Activated CD4-positive, alpha-beta memory T cell treated with anti-CD3 and anti-CD28 coated beads, Interleukin-2, amount 10 ng/mL, durations not matched to agents 7 days and 5 days (primary cell): ENCODE measurements around the gene EEF1A2. TPM values are rescaled to one million over a fixed set of nuclear protein-coding genes. Genes with fewer than 3 reads are reported as not detected.

Experiments
- CTCF ChIA-PET: fragments of 350-600 bp; sonication (Branson Sonifier 250); formaldehyde crosslinking; loops from one replicate; lab custom pipeline; 2021; ENCODE audit warnings: antibody characterized with exemption, inconsistent platforms; lab: Charles Lee
- POLR2A ChIA-PET: fragments of 350-600 bp; sonication (Branson Sonifier 250); formaldehyde crosslinking; loops from one replicate; lab custom pipeline; 2021; ENCODE audit warnings: antibody characterized with exemption; lab: Charles Lee
- DNase-seq: peaks from one replicate; pipeline ENCODE4 v3.0.0-alpha.2; 2020
- H3K27ac Mint-ChIP-seq: one replicate; pipeline ENCODE4 v1.8.0; 2021; ENCODE audit warnings: mild to moderate bottlenecking, mixed read lengths
- H3K27me3 Mint-ChIP-seq: one replicate; pipeline ENCODE4 v1.8.0; 2021; ENCODE audit warnings: mixed read lengths
- H3K36me3 Mint-ChIP-seq: one replicate; pipeline ENCODE4 v1.8.0; 2021; ENCODE audit warnings: low read depth, mixed read lengths
- H3K4me1 Mint-ChIP-seq: one replicate; pipeline ENCODE4 v1.8.0; 2021; ENCODE audit warnings: mixed read lengths
- H3K4me3 Mint-ChIP-seq: one replicate; pipeline ENCODE4 v1.8.0; 2021; ENCODE audit warnings: mild to moderate bottlenecking, mixed read lengths
- H3K9me3 Mint-ChIP-seq: one replicate; pipeline ENCODE4 v1.8.0; 2021; ENCODE audit warnings: mixed read lengths
- total RNA-seq, 2 experiments: library from RNA; stranded (reverse); gene quantifications; one replicate each; pipeline ENCODE4 v1.2.3, GENCODE V29; 2021

Gene EEF1A2
- total RNA-seq, 2 experiments from 2014 or later = 2.0 to 2.6 TPM

DNA sequence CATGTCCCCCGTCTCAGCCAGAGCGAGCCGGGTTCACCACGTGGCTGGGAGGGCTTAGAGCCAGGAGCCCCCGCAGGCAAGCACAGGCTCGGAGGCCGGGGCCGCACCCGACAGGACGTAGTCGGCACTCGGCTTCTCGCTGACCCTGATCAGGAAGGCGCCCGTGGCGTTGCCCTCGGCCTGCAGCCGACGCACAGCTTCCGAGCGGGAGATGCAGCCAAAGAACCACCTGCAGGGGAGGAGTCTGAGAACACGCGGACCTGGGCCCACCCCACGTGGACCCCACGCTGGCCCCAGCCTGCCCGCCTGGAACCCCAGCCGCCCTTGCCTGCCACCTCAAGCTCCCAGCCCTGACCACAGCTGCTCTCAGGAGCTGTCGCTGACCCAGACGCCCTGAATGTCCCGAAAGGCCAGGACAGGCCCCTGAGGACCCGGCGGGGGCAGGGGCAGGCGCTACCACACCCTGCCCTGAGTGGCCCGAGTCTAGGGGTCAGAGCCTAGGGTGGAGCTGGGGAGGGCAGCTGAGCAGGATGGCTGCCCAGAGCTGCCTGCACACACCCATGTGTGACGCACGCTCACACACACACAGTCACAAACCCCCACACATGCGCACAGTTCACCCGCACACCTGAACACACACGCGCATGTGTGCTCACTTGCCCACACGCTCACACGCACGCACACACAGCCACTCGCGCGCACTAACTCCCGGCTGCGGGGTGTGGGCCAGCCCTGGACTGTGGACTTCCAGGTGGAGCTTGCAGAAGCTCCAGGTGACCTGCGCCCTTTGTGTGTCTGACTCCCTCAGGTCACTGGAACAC is 36.2 kb upstream of the EEF1A2 start:
- Mint-ChIP-seq H3K9me3 (no peaks in the 10 kb centered on the region), H3K36me3 (no peaks in the 10 kb centered on the region), H3K4me1 (peaks cover 27% of the 10 kb centered on the region), H3K4me3 (no peak overlapping the region), H3K27ac (no peak overlapping the region), H3K27me3 (peaks cover 5% of the 10 kb centered on the region)
- DNase-seq = no peak
- ChIA-PET POLR2A (interaction anchor here (6.7 kb wide), 1 partner anchor 13 kb away, joined by 136 read pairs; the partner anchor contains the start of gene PPDPF), CTCF (interaction anchor here (0.7 kb wide), 1 partner anchor 39 kb away, joined by 4 read pairs; no protein-coding TSS in a partner anchor)

DNA sequence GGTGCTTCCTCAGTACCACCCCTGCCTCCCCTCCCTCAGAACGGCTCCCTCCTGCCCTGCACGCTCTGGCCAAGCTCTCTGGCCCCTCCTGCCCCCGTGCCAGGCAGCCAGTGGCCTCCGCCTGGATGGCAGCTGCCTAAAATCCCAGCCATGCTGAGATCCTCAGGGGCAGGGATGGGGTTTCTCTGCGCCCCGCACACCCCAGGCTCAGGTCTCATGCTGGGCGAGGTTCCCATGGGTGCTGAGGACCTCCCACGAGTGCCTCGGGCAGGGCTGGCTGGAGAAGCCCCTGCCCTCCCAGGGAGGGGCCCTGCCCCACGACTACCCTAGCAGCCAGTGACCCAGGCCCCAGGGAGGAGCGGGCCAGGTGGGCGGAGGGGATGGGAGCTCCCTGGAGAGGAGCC is 35.5 kb upstream of the EEF1A2 start:
- Mint-ChIP-seq H3K36me3 (no peaks in the 10 kb centered on the region), H3K9me3 (no peaks in the 10 kb centered on the region), H3K27me3 (peaks cover 5% of the 10 kb centered on the region), H3K4me3 (no peak overlapping the region), H3K27ac (no peak overlapping the region), H3K4me1 (peaks cover 27% of the 10 kb centered on the region)
- CTCF ChIA-PET = no interaction called here
- no peak for DNase-seq
- POLR2A ChIA-PET = interaction anchor here (6.7 kb wide), 1 partner anchor 12 kb away, joined by 136 read pairs; the partner anchor contains the start of gene PPDPF

DNA sequence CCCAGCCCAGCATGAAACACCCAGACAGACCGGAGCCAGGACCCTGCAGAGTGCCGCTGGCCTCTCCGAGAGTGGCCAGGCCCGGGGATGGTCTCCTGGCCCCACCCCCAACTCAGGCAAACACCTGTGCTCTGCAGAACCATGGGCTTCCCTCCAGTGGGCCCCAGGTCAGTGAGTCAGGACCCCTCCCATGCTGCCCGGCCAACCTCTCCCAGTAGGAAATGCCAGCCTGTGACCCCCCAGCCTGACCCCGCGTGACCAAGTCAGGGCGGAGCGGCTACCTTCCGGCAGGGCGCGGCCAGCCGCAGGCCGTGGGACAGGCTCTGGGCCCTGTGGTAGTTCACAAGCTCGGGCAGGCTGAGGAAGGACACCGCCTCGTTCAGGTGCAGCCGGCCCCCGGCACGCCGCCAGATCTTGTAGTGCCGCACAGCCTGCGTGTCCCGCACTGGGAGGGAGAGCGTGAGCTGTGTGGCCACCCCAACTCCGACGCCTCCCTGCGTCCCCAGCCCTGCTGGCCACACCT is 35.0 kb upstream of the EEF1A2 start:
- CTCF ChIA-PET = no interaction called here
- H3K27ac Mint-ChIP-seq = no peak overlapping the region
- H3K9me3 Mint-ChIP-seq = no peaks in the 10 kb centered on the region
- no peak overlapping the region for H3K4me3 Mint-ChIP-seq
- H3K27me3 Mint-ChIP-seq = peaks cover 8% of the 10 kb centered on the region
- no peak for DNase-seq
- H3K4me1 Mint-ChIP-seq = peaks cover 25% of the 10 kb centered on the region
- no peaks in the 10 kb centered on the region for H3K36me3 Mint-ChIP-seq
- POLR2A ChIA-PET = interaction anchor here (6.7 kb wide), 1 partner anchor 11 kb away, joined by 136 read pairs; the partner anchor contains the start of gene PPDPF

DNA sequence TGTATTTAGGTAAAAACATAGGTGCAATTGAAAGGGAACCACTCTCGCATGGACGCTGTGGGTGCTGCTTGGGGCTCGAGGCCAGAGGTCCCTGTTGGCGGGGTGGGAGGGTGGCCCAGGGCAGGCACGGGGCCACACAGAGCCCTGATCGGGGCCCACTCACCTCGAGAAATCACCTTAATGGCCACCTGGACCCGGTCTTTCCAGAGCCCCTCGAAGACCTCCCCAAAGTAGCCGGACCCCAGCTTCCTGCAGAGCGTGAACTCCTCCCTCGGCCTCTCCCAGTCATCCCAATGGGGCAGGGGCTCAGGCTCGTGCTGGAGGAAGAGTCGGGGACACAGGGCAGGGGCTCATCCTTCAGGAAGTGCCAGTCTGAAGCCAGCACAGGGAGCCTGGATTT is 34.5 kb upstream of the EEF1A2 start:
- H3K27me3 Mint-ChIP-seq = peaks cover 13% of the 10 kb centered on the region
- no peak for DNase-seq
- CTCF ChIA-PET = no interaction called here
- H3K4me1 Mint-ChIP-seq = peaks cover 26% of the 10 kb centered on the region
- POLR2A ChIA-PET = interaction anchor here (6.7 kb wide), 1 partner anchor 11 kb away, joined by 136 read pairs; the partner anchor contains the start of gene PPDPF
- no peaks in the 10 kb centered on the region for H3K9me3 Mint-ChIP-seq
- H3K36me3 Mint-ChIP-seq = no peaks in the 10 kb centered on the region
- no peak overlapping the region for H3K27ac Mint-ChIP-seq
- H3K4me3 Mint-ChIP-seq = no peak overlapping the region

DNA sequence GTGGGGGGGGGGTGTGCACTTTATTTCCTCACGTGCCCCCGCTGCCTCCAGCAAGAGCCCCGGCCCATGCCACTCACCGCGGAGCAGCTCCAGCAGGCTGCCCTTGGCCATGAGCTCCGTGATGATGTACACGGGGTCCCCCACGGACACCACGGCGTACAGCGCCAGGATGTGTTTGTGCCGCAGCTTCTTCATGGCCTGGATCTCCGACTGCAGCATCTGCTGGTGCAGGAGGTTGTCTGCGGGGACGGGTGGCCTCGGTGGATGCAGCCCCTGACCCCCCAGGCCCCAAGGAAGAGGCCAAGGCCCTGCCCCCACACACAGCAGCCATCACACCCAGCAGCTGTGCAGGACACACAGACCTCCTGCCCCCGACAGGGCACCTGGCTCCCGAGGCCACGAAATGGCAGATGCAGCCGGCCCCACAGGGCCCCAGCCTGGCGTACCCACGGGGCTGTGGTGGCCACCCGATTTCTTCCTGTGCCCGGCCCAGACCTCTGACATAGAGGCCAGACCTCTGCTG is 33.6 kb upstream of the EEF1A2 start:
- Mint-ChIP-seq H3K4me3 (no peak overlapping the region), H3K27me3 (peaks cover 19% of the 10 kb centered on the region), H3K4me1 (peaks cover 24% of the 10 kb centered on the region), H3K27ac (no peak overlapping the region), H3K9me3 (no peaks in the 10 kb centered on the region), H3K36me3 (no peaks in the 10 kb centered on the region)
- CTCF ChIA-PET = no interaction called here
- POLR2A ChIA-PET = interaction anchor here (0.8 to 1.6 kb wide), 2 partner anchors 9 to 11 kb away, joined by 3 to 16 read pairs; partner anchors contain the start of gene PPDPF
- DNase-seq = no peak

DNA sequence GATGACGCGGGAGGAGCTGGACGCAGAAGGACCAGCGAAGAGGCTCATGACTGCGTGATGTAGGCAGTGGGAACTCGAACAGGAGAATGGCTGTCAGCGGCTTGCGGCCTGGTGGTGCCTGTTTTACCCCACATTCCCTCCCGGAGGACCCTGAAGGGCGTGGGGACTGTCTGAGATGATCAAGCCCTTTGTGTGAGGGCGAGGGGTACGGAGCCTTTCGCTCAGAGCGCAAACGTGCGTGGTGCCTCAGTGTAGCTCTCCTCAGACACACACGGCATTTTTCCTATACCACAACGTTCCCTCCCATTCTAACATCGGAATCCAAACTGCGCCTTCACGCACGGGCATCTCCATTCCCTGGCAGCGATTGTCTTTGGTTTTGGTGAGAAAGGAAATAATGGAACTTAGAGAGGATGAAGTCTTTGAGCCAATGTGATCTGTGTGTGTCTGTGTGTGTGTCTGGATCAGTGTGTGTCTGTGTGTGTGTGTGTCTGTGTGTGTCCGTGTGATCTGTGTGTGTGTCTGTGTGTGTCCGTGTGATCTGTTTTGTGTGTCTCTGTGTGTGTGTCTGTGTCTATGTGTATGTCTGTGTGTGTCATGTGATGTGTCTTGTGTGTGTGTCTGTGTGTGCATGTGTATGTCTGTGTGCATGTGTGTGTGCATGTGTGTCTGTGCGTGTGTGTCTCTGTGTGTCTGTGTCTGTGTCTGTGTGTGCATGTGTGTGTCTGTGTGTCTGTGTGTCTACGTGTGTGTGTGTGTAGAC is 33.0 kb upstream of the EEF1A2 start:
- CTCF ChIA-PET = no interaction called here
- POLR2A ChIA-PET = interaction anchor here (0.8 to 1.6 kb wide), 2 partner anchors 9 to 11 kb away, joined by 3 to 16 read pairs; partner anchors contain the start of gene PPDPF
- Mint-ChIP-seq H3K4me1 (peaks cover 20% of the 10 kb centered on the region), H3K27me3 (peaks cover 23% of the 10 kb centered on the region), H3K4me3 (no peak overlapping the region), H3K36me3 (no peaks in the 10 kb centered on the region), H3K27ac (no peak overlapping the region), H3K9me3 (no peaks in the 10 kb centered on the region)
- no peak for DNase-seq

DNA sequence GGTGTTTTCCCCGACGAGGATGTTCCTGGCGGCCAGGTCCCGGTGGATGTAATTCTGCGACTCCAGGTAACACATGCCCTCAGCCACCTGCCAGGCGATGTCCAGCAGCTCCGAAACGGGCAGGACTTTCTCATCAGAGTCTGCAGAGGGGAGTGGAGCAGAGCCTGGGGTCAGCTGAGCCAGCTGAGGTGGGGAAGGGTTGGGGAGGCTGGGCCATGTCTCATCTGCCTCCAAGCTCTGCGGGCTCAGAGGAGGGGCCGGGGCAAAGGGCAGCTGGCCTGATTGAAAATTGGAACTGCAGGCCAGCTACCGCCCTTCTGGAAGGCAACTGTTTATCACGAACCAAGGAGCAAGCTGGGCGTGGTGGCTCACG is 31.9 kb upstream of the EEF1A2 start:
- H3K27me3 Mint-ChIP-seq = peaks cover 23% of the 10 kb centered on the region
- H3K36me3 Mint-ChIP-seq = no peaks in the 10 kb centered on the region
- no peak overlapping the region for H3K4me3 Mint-ChIP-seq
- ChIA-PET POLR2A (interaction anchor here (2.7 kb wide), 1 partner anchor 10 kb away, joined by 26 read pairs; the partner anchor contains the start of gene PPDPF), CTCF (no interaction called here)
- peaks cover 12% of the 10 kb centered on the region for H3K4me1 Mint-ChIP-seq
- no peak for DNase-seq
- no peak overlapping the region for H3K27ac Mint-ChIP-seq
- no peaks in the 10 kb centered on the region for H3K9me3 Mint-ChIP-seq

DNA sequence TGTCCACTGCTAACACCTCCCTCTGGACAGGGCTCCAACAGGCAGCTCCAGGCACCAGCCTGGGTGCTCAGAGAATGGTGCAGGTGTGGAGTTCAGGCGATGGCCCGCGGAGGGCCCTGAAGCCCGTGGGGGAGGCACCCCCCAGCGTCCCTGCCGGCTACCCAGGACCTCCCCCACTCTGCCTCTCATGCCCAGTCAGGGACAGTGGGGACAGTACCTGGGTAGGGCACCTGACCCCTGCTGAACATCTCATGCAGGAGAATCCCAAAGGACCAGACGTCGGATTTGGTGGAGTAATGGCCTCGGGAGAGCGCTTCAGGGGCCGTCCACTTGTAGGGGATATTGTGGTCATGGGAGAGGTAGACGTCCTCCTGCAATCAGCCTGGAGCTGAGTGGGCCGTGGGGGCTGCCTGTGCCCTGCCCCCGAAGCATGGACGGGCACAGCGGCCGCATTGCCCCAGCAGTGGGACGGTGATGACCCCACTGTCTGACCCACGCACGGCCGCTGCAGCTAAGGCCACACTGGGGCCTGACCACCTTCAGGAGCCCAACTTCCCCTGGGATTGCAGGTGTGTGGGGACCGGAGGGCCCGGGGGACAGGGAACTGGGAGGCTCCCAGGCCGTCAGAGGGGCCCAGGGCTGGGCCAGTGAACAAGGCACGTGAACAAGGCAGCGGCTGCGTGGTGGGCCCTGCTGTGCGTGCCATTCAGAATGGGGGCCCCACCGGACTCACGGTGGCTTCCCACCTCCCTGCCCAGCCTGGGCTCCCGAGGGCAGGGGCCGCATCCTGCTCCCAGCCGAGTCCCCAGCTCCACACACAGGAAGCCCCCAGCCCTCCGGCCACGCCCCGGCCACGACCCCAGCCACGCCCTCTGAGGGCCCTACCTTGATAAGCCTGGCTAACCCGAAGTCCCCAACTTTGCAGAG is 31.2 kb upstream of the EEF1A2 start:
- Mint-ChIP-seq H3K4me1 (peaks cover 9% of the 10 kb centered on the region), H3K4me3 (no peak overlapping the region), H3K9me3 (no peaks in the 10 kb centered on the region), H3K27me3 (peaks cover 23% of the 10 kb centered on the region), H3K36me3 (no peaks in the 10 kb centered on the region), H3K27ac (no peak overlapping the region)
- ChIA-PET POLR2A (interaction anchor here (1.8 to 2.7 kb wide), 3 partner anchors 8 to 37 kb away, joined by 4 to 26 read pairs (median 7); partner anchors contain the start of gene PPDPF), CTCF (no interaction called here)
- no peak for DNase-seq

DNA sequence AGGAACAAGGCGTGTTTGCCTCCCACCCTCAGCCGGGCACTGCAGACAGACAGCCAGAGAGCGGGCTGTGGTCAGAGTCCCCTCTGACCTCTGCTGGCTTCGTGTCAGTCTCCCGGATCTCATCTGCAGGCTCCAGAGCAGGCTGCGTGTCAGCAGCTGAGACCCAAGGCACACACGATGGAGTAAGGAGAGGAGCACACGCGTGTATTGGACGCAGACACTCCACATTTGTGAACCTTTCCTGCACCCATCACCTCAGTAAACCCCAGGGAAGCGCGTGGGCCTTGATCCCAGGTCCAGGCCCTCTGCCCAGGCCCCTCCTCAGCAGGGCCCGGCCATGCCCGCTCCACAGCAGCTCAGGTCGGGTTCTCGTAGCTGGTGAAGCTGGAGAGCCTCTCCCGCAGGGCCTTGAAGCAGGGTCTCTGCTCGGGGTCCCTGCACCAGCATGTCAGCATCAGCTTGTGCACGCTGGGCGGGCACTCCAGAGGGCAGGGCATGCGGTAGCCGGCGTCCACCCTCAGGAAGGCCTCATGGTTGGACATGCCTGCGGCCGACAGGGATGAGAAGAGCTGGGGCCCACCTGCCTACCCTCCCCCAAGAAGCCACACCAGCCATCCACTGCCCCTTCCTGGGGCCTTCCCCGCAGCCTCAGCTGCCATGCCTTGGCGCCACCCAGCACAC is 30.4 kb upstream of the EEF1A2 start:
- H3K27me3 Mint-ChIP-seq = peaks cover 23% of the 10 kb centered on the region
- no peak overlapping the region for H3K4me3 Mint-ChIP-seq
- ChIA-PET POLR2A (interaction anchor here (1.8 to 2.7 kb wide), 3 partner anchors 8 to 38 kb away, joined by 4 to 26 read pairs (median 7); partner anchors contain the start of gene PPDPF), CTCF (interaction anchor here (1.6 kb wide), 1 partner anchor 9 kb away, joined by 7 read pairs; the partner anchor contains the start of gene PTK6)
- peaks cover 11% of the 10 kb centered on the region for H3K4me1 Mint-ChIP-seq
- no peak for DNase-seq
- H3K9me3 Mint-ChIP-seq = no peaks in the 10 kb centered on the region
- no peak overlapping the region for H3K27ac Mint-ChIP-seq
- peaks cover 3% of the 10 kb centered on the region for H3K36me3 Mint-ChIP-seq

DNA sequence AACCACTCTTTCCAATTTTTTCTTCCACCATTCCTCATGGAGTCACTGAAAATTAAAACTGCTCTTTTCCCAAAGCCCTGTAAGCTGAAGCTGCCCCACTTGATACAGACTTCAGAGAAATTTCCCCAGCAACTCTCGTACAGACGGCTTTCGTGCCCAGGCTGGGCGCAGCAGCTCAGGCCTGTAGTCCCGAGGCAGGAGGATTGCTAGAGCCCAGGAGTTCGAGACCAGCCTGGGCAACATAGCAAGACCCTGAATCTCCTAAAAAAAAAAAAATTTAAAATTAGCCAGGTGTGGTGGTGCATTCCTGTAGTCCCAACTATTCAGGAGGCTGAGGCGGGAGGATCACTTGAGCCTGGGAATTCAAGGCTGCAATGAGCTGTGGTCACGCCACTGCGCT is 28.3 kb upstream of the EEF1A2 start:
- Mint-ChIP-seq H3K9me3 (peaks cover 2% of the 10 kb centered on the region), H3K36me3 (peaks cover 23% of the 10 kb centered on the region), H3K27ac (no peak overlapping the region), H3K27me3 (peaks cover 22% of the 10 kb centered on the region), H3K4me1 (peaks cover 16% of the 10 kb centered on the region), H3K4me3 (no peak overlapping the region)
- POLR2A ChIA-PET = interaction anchor here (1.0 kb wide), 1 partner anchor 224 kb away, joined by 3 read pairs; no protein-coding TSS in a partner anchor
- DNase-seq = no peak
- CTCF ChIA-PET = no interaction called here

DNA sequence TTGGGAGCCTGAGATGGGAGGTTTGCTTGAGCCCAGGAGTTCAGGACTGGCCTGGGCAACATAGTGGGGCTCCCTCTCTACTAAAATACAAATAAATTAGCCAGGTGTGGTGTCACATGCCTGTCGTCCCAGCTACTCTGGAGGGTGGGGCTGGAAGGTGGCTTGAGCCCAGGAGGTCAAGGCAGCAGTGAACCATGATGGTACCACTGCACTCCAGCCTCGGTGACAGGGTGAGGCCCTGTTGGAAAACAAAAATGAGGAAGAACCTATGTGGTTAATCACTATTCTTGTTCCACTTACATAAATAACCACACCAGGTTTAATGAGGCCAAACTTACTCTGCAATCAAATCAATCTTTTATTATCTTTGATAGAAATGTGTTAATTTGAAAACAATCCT is 27.1 kb upstream of the EEF1A2 start:
- Mint-ChIP-seq H3K27ac (no peak overlapping the region), H3K27me3 (peaks cover 18% of the 10 kb centered on the region), H3K36me3 (peaks cover 27% of the 10 kb centered on the region), H3K4me3 (no peak overlapping the region), H3K9me3 (peaks cover 2% of the 10 kb centered on the region), H3K4me1 (peaks cover 16% of the 10 kb centered on the region)
- no peak for DNase-seq
- ChIA-PET POLR2A (no interaction called here), CTCF (no interaction called here)
